Measurements from ENCODE around the gene PHLPP1. TPM values are rescaled to one million over a fixed set of nuclear protein-coding genes. Genes with fewer than 3 reads are reported as not detected.

Gene PHLPP1
- total RNA-seq (2014; rRNA removed; shearing (Covaris generic)) (7.1 and 9.0 TPM in 2 replicates), total RNA-seq (2022) (11.5 and 12.4 TPM in 2 replicates), Bru-seq, nascent RNA (percentile 67 among the genes with signal in this experiment), BruChase-seq, experiment 1, labeled RNA remaining after a 6-hour chase (percentile 53 among the genes with signal in this experiment), BruChase-seq, experiment 2, labeled RNA remaining after a 2-hour chase (percentile 54 among the genes with signal in this experiment)
- long read RNA-seq, full-length matches to known transcripts, result 17 of 25 reads
- long read RNA-seq, partial matches to known transcripts, result 1 of 25 reads
- long read RNA-seq, other reads (novel, unspliced or antisense), result 7 of 25 reads

DNA sequence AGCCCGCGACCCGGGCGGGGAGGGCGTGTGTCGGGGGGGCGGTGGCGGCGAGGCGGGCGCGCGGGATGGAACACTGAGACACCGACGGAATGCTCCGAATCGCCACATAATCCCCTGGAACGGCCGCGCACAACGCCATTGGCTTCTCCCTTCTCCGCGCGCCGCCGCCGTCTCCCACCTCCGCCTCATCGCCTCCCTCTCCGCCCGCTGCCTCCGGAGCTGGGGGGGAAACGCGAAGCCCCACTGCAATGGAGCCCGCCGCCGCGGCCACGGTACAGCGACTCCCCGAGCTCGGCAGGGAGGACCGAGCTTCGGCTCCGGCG lies at the start of gene PHLPP1:
Gene PHLPP1, plus strand, starts transcription at position 106 of the 323 bp plus-strand sequence. Its CDS starts 143 bp downstream, at position 249.
- H3K9me3 ChIP-seq (ENCODE audit: low read length), result no peaks in the 10 kb centered on the region
- peaks cover 15% of the 10 kb centered on the region for H3K4me1 ChIP-seq (ENCODE audit: insufficient read depth, low read length, poor library complexity, severe bottlenecking)
- peaks cover 10% of the 10 kb centered on the region for H4K20me1 ChIP-seq (ENCODE audit: insufficient read depth, low read length)
- POLR2A ChIA-PET, result no interaction called here
- intact Hi-C loops (cut with micrococcal nuclease; ENCODE audit: unreplicated experiment), result loop anchor here (2.0 to 5.0 kb wide), 5 partner anchors 63 to 707 kb away; partner anchors contain the start of gene VPS4B
- H3K9me2 ChIP-seq (ENCODE audit: insufficient read depth, low read length), result no peaks in the 10 kb centered on the region
- H3K27ac ChIP-seq (ENCODE audit: low read depth, low read length, poor library complexity, severe bottlenecking), result peak within 1 kb of the TSS; percentile 37
- H3K4me2 ChIP-seq (ENCODE audit: low read length), result peak within 1 kb of the TSS; percentile 92
- peak within 1 kb of the TSS; percentile 72 for H3K4me3 ChIP-seq (ENCODE audit: low read depth, low read length, poor library complexity, severe bottlenecking)
- no peaks in the 10 kb centered on the region for H3K36me3 ChIP-seq (ENCODE audit: insufficient read depth, low read length)
- peak within 1 kb of the TSS; percentile 85; the same call in 1 of the 2 replicates for H2AFZ ChIP-seq (ENCODE audit: low read length)
- CTCF ChIA-PET (ENCODE audit: unreplicated experiment), result interaction anchor here (0.6 to 1.0 kb wide), 7 partner anchors 24 to 538 kb away, joined by 3 to 13 read pairs (median 4); no protein-coding TSS in a partner anchor
- no TSS peak for BruUV-seq (replicated peaks)
- DNase-seq (ENCODE audit: low spot score), result peak; percentile 53
- TF ChIP-seq EZH2phosphoT487 (IDR thresholded peaks at IDR 0.05; ENCODE audit: borderline replicate concordance, low read depth, low read length), result no peak
- TF ChIP-seq CTCF (conservative IDR thresholded peaks at IDR 0.05; ENCODE audit: low read length), result no peak
- H3K79me2 ChIP-seq (ENCODE audit: insufficient read depth, low read depth, low read length), result peaks cover 33% of the 10 kb centered on the region

GRCh38 chr18:62669225-62669624 lies 46.1 kb upstream of the PHLPP1 start:
- no peak for DNase-seq (ENCODE audit: low spot score)
- ChIA-PET POLR2A (no interaction called here), CTCF (ENCODE audit: unreplicated experiment) (no interaction called here)
- Histone ChIP-seq H3K4me2 (ENCODE audit: low read length) (no peak overlapping the region), H2AFZ (ENCODE audit: low read length) (no peak overlapping the region), H3K4me3 (ENCODE audit: low read depth, low read length, poor library complexity, severe bottlenecking) (no peak overlapping the region), H3K4me1 (ENCODE audit: insufficient read depth, low read length, poor library complexity, severe bottlenecking) (no peaks in the 10 kb centered on the region), H3K79me2 (ENCODE audit: insufficient read depth, low read depth, low read length) (no peaks in the 10 kb centered on the region), H3K9me3 (ENCODE audit: low read length) (no peaks in the 10 kb centered on the region), H3K9me2 (ENCODE audit: insufficient read depth, low read length) (no peaks in the 10 kb centered on the region), H3K27ac (ENCODE audit: low read depth, low read length, poor library complexity, severe bottlenecking) (no peak overlapping the region), H4K20me1 (ENCODE audit: insufficient read depth, low read length) (no peaks in the 10 kb centered on the region), H3K36me3 (ENCODE audit: insufficient read depth, low read length) (no peaks in the 10 kb centered on the region)
- BruUV-seq (replicated peaks), result no TSS peak
- intact Hi-C loops (cut with micrococcal nuclease; ENCODE audit: unreplicated experiment), result no loop called here
- TF ChIP-seq EZH2phosphoT487 (IDR thresholded peaks at IDR 0.05; ENCODE audit: borderline replicate concordance, low read depth, low read length) (no peak), CTCF (conservative IDR thresholded peaks at IDR 0.05; ENCODE audit: low read length) (no peak)

DNA sequence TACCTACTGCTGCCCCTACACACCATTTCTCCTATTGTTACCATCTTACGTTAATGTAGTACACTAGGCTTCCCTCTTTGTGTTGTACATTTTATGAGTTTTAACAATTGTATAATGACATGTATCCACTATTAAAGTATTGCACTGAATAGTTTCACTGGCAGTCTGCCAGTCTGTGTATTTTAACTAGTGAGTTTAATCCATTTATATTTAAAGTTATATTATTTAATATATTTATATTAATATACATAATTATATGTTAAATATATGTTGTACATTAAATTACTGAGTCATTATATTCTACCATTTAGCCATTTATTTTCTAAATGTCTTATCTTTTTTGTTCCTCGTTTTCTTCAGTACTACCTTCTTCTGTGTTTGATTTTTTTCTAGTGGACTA lies 44.8 kb upstream of the PHLPP1 start:
- intact Hi-C loops (cut with micrococcal nuclease; ENCODE audit: unreplicated experiment), result no loop called here
- no peak overlapping the region for H3K4me2 ChIP-seq (ENCODE audit: low read length)
- no peak overlapping the region for H3K4me3 ChIP-seq (ENCODE audit: low read depth, low read length, poor library complexity, severe bottlenecking)
- no peak for DNase-seq (ENCODE audit: low spot score)
- no peaks in the 10 kb centered on the region for H3K9me2 ChIP-seq (ENCODE audit: insufficient read depth, low read length)
- H2AFZ ChIP-seq (ENCODE audit: low read length), result no peak overlapping the region
- no peaks in the 10 kb centered on the region for H4K20me1 ChIP-seq (ENCODE audit: insufficient read depth, low read length)
- ChIA-PET POLR2A (interaction anchor here (0.8 kb wide), 1 partner anchor 15 kb away, joined by 3 read pairs; no protein-coding TSS in a partner anchor), CTCF (ENCODE audit: unreplicated experiment) (no interaction called here)
- no peaks in the 10 kb centered on the region for H3K79me2 ChIP-seq (ENCODE audit: insufficient read depth, low read depth, low read length)
- H3K27ac ChIP-seq (ENCODE audit: low read depth, low read length, poor library complexity, severe bottlenecking), result no peak overlapping the region
- TF ChIP-seq CTCF (conservative IDR thresholded peaks at IDR 0.05; ENCODE audit: low read length) (no peak), EZH2phosphoT487 (IDR thresholded peaks at IDR 0.05; ENCODE audit: borderline replicate concordance, low read depth, low read length) (no peak)
- BruUV-seq (replicated peaks), result no TSS peak
- H3K4me1 ChIP-seq (ENCODE audit: insufficient read depth, low read length, poor library complexity, severe bottlenecking), result no peaks in the 10 kb centered on the region
- H3K36me3 ChIP-seq (ENCODE audit: insufficient read depth, low read length), result no peaks in the 10 kb centered on the region
- no peaks in the 10 kb centered on the region for H3K9me3 ChIP-seq (ENCODE audit: low read length)

Data from OCI-LY7 (cell line).